Erythroblast (primary cell): ENCODE data around the gene STPG4.

Source experiments
- GATA1 ChIP-seq: IDR thresholded peaks from 2 replicates; pipeline ENCODE4 v1.6.1; 2011; ENCODE audit warnings: low read depth, mild to moderate bottlenecking, control low read depth, low read length, moderate library complexity
- POLR2A ChIP-seq: IDR thresholded peaks from 2 replicates; pipeline ENCODE4 v1.6.1; 2011; ENCODE audit warnings: mild to moderate bottlenecking, low read length

GRCh38 chr2:47196046-47196445 is 40.9 kb upstream of the STPG4 start:
- TF ChIP-seq POLR2A (no peak), GATA1 (no peak)
